Measurements from ENCODE around the gene MAPK4. TPM values are rescaled to one million over a fixed set of nuclear protein-coding genes. Genes with fewer than 3 reads are reported as not detected.
"Not testable (repeated sequence)": the region's sequence is repeated elsewhere in the genome, so short reads cannot be mapped to it uniquely, and the experiment has no call there.

MAPK4 gene
- total and polyA plus RNA-seq, 7 experiments from 2014 or later, result not detected

- H3K36me3 ChIP-seq (ENCODE audit: control insufficient read depth in 2 of 3, insufficient read depth in 3 of 3, low read length in 3 of 3), result no peaks in the 10 kb centered on the region
- H3K9me3 Mint-ChIP-seq, result peaks cover 3 to 31% (median 13%) of the 10 kb centered on the region in 11 donors
- peak overlapping the region in 9 of 10 donors; percentile 12 to 75 (median 60) for H3K4me3 Mint-ChIP-seq
- peaks cover 0 to 6% (median 0%) of the 10 kb centered on the region in 5 donors for H3K36me3 Mint-ChIP-seq
- ATAC-seq (no peak), DNase-seq (no peak)
- no peak overlapping the region for H3K27ac Mint-ChIP-seq
- ChIA-PET CTCF (no interaction called here), POLR2A (no interaction called here)
- peaks cover 0 to 16% (median 5%) of the 10 kb centered on the region in 7 donors for H3K4me1 Mint-ChIP-seq
- H3K9me3 ChIP-seq (ENCODE audit: control insufficient read depth in 2 of 3, low read length in 3 of 3), result no peaks in the 10 kb centered on the region
- peaks cover 72 to 76% (median 76%) of the 10 kb centered on the region in 5 donors for H3K27me3 Mint-ChIP-seq
- peaks cover 0 to 7% of the 10 kb centered on the region in 2 donors for H3K4me1 ChIP-seq (ENCODE audit: control insufficient read depth in 2 of 2, insufficient read depth in 2 of 2, low read length in 2 of 2)
- peaks cover 5% of the 10 kb centered on the region in 2 donors for H3K27me3 ChIP-seq (ENCODE audit: control insufficient read depth in 2 of 2, insufficient read depth in 2 of 2, low read length in 2 of 2)
- intact Hi-C loops (cut with micrococcal nuclease), result no loop called here
- H3K27ac ChIP-seq (ENCODE audit: low read depth, low read length), result no peak overlapping the region
- H3K4me3 ChIP-seq (ENCODE audit: low read length), result no peak overlapping the region
These were observed 737 bp upstream of the MAPK4 start for GRCh38 chr18:50558948-50559751.

GRCh38 chr18:50560681-50561629, 1.1 kb downstream of the MAPK4 start:
- H3K4me3 ChIP-seq (ENCODE audit: low read length), result no peak overlapping the region
- ChIA-PET POLR2A (no interaction called here), CTCF (no interaction called here)
- Mint-ChIP-seq H3K4me3 (peak overlapping the region in 8 of 10 donors; percentile 44 to 75 (median 61)), H3K36me3 (peaks cover 0 to 4% (median 0%) of the 10 kb centered on the region in 5 donors), H3K4me1 (peaks cover 0 to 16% (median 5%) of the 10 kb centered on the region in 7 donors), H3K27me3 (peaks cover 66 to 73% (median 71%) of the 10 kb centered on the region in 5 donors), H3K9me3 (peaks cover 0 to 14% (median 3%) of the 10 kb centered on the region in 11 donors), H3K27ac (no peak overlapping the region)
- H3K9me3 ChIP-seq (ENCODE audit: control insufficient read depth in 2 of 3, low read length in 3 of 3), result no peaks in the 10 kb centered on the region
- DNase-seq (no peak), ATAC-seq (no peak)
- H3K27me3 ChIP-seq (ENCODE audit: control insufficient read depth in 2 of 2, insufficient read depth in 2 of 2, low read length in 2 of 2), result peaks cover 5% of the 10 kb centered on the region in 2 donors
- intact Hi-C loops (cut with micrococcal nuclease), result no loop called here
- H3K4me1 ChIP-seq (ENCODE audit: control insufficient read depth in 2 of 2, insufficient read depth in 2 of 2, low read length in 2 of 2), result peaks cover 0 to 7% of the 10 kb centered on the region in 2 donors
- no peaks in the 10 kb centered on the region for H3K36me3 ChIP-seq (ENCODE audit: control insufficient read depth in 2 of 3, insufficient read depth in 3 of 3, low read length in 3 of 3)
- no peak overlapping the region for H3K27ac ChIP-seq (ENCODE audit: low read depth, low read length)

GRCh38 chr18:50562258-50562657, 2.4 kb downstream of the MAPK4 start:
- Mint-ChIP-seq H3K27me3 (peaks cover 59 to 68% (median 64%) of the 10 kb centered on the region in 5 donors), H3K4me1 (peaks cover 0 to 16% (median 5%) of the 10 kb centered on the region in 7 donors)
- H3K9me3 Mint-ChIP-seq; H3K4me1 ChIP-seq (ENCODE audit: control insufficient read depth in 2 of 2, insufficient read depth in 2 of 2, low read length in 2 of 2); H3K36me3 Mint-ChIP-seq; H3K9me3 ChIP-seq (ENCODE audit: control insufficient read depth in 2 of 3, low read length in 3 of 3); intact Hi-C loops (cut with micrococcal nuclease); H3K36me3 ChIP-seq (ENCODE audit: control insufficient read depth in 2 of 3, insufficient read depth in 3 of 3, low read length in 3 of 3); DNase-seq; H3K27ac Mint-ChIP-seq; H3K4me3 Mint-ChIP-seq; ATAC-seq; H3K27ac ChIP-seq (ENCODE audit: low read depth, low read length); POLR2A ChIA-PET; H3K4me3 ChIP-seq (ENCODE audit: low read length); H3K27me3 ChIP-seq (ENCODE audit: control insufficient read depth in 2 of 2, insufficient read depth in 2 of 2, low read length in 2 of 2); CTCF ChIA-PET: not testable (repeated sequence)

GRCh38 chr18:50562686-50563085, 2.8 kb downstream of the MAPK4 start:
- ChIA-PET POLR2A (no interaction called here), CTCF (no interaction called here)
- Mint-ChIP-seq H3K4me3 (no peak overlapping the region), H3K36me3 (peaks cover 0 to 4% (median 0%) of the 10 kb centered on the region in 5 donors), H3K27ac (no peak overlapping the region), H3K27me3 (peaks cover 55 to 64% (median 61%) of the 10 kb centered on the region in 5 donors), H3K4me1 (peaks cover 0 to 16% (median 5%) of the 10 kb centered on the region in 7 donors), H3K9me3 (peaks cover 0 to 9% (median 2%) of the 10 kb centered on the region in 11 donors)
- H3K36me3 ChIP-seq (ENCODE audit: control insufficient read depth in 2 of 3, insufficient read depth in 3 of 3, low read length in 3 of 3), result no peaks in the 10 kb centered on the region
- DNase-seq, result no peak
- no peaks in the 10 kb centered on the region for H3K9me3 ChIP-seq (ENCODE audit: control insufficient read depth in 2 of 3, low read length in 3 of 3)
- intact Hi-C loops (cut with micrococcal nuclease), result no loop called here
- ATAC-seq, result no peak
- H3K27me3 ChIP-seq (ENCODE audit: control insufficient read depth in 2 of 2, insufficient read depth in 2 of 2, low read length in 2 of 2), result peaks cover 5% of the 10 kb centered on the region in 2 donors
- H3K4me1 ChIP-seq (ENCODE audit: control insufficient read depth in 2 of 2, insufficient read depth in 2 of 2, low read length in 2 of 2), result peaks cover 0 to 7% of the 10 kb centered on the region in 2 donors
- no peak overlapping the region for H3K27ac ChIP-seq (ENCODE audit: low read depth, low read length)
- H3K4me3 ChIP-seq (ENCODE audit: low read length), result no peak overlapping the region

- H3K4me3 ChIP-seq (ENCODE audit: low read length), result no peak overlapping the region
- Mint-ChIP-seq H3K4me1 (peaks cover 0 to 13% (median 5%) of the 10 kb centered on the region in 7 donors), H3K27me3 (peaks cover 48 to 59% (median 54%) of the 10 kb centered on the region in 5 donors), H3K9me3 (peaks cover 0 to 9% (median 2%) of the 10 kb centered on the region in 11 donors), H3K4me3 (no peak overlapping the region), H3K27ac (no peak overlapping the region), H3K36me3 (peaks cover 0 to 4% (median 0%) of the 10 kb centered on the region in 5 donors)
- DNase-seq (no peak), ATAC-seq (no peak)
- ChIA-PET POLR2A (no interaction called here), CTCF (no interaction called here)
- no peak overlapping the region for H3K27ac ChIP-seq (ENCODE audit: low read depth, low read length)
- H3K4me1 ChIP-seq (ENCODE audit: control insufficient read depth in 2 of 2, insufficient read depth in 2 of 2, low read length in 2 of 2), result peaks cover 0 to 7% of the 10 kb centered on the region in 2 donors
- H3K36me3 ChIP-seq (ENCODE audit: control insufficient read depth in 2 of 3, insufficient read depth in 3 of 3, low read length in 3 of 3), result no peaks in the 10 kb centered on the region
- H3K27me3 ChIP-seq (ENCODE audit: control insufficient read depth in 2 of 2, insufficient read depth in 2 of 2, low read length in 2 of 2), result peaks cover 5% of the 10 kb centered on the region in 2 donors
- H3K9me3 ChIP-seq (ENCODE audit: control insufficient read depth in 2 of 3, low read length in 3 of 3), result no peaks in the 10 kb centered on the region
- intact Hi-C loops (cut with micrococcal nuclease), result no loop called here
These were observed 3.5 kb downstream of the MAPK4 start for GRCh38 chr18:50563376-50563775.

GRCh38 chr18:50569930-50570329, 10.0 kb downstream of the MAPK4 start:
- no peak for ATAC-seq
- Mint-ChIP-seq H3K9me3 (peaks cover 0 to 24% (median 7%) of the 10 kb centered on the region in 11 donors), H3K27me3 (peaks cover 9 to 49% (median 29%) of the 10 kb centered on the region in 5 donors), H3K36me3 (peaks cover 0 to 9% (median 0%) of the 10 kb centered on the region in 5 donors), H3K27ac (no peak overlapping the region), H3K4me3 (no peak overlapping the region), H3K4me1 (no peaks in the 10 kb centered on the region)
- intact Hi-C loops (cut with micrococcal nuclease), result no loop called here
- Histone ChIP-seq H3K9me3 (ENCODE audit: control insufficient read depth in 2 of 3, low read length in 3 of 3) (no peaks in the 10 kb centered on the region), H3K4me1 (ENCODE audit: control insufficient read depth in 2 of 2, insufficient read depth in 2 of 2, low read length in 2 of 2) (no peaks in the 10 kb centered on the region), H3K4me3 (ENCODE audit: low read length) (no peak overlapping the region), H3K27me3 (ENCODE audit: control insufficient read depth in 2 of 2, insufficient read depth in 2 of 2, low read length in 2 of 2) (no peaks in the 10 kb centered on the region), H3K27ac (ENCODE audit: low read depth, low read length) (no peak overlapping the region), H3K36me3 (ENCODE audit: control insufficient read depth in 2 of 3, insufficient read depth in 3 of 3, low read length in 3 of 3) (no peaks in the 10 kb centered on the region)
- CTCF ChIA-PET, result no interaction called here
- DNase-seq, result no peak
- POLR2A ChIA-PET, result no interaction called here
